Islet of Langerhans (tissue), 1 donor: Measurements from ENCODE around the gene CRYBA1.
"Not testable (repeated sequence)": the region's sequence is repeated elsewhere in the genome, so short reads cannot be mapped to it uniquely, and the experiment has no call there.

Experiments
- FAIRE-seq: peaks from one replicate; lab custom pipeline; 2011; peaks lifted over from hg19 to GRCh38; lab: Jason Lieb, UNC

CRYBA1 gene

DNA sequence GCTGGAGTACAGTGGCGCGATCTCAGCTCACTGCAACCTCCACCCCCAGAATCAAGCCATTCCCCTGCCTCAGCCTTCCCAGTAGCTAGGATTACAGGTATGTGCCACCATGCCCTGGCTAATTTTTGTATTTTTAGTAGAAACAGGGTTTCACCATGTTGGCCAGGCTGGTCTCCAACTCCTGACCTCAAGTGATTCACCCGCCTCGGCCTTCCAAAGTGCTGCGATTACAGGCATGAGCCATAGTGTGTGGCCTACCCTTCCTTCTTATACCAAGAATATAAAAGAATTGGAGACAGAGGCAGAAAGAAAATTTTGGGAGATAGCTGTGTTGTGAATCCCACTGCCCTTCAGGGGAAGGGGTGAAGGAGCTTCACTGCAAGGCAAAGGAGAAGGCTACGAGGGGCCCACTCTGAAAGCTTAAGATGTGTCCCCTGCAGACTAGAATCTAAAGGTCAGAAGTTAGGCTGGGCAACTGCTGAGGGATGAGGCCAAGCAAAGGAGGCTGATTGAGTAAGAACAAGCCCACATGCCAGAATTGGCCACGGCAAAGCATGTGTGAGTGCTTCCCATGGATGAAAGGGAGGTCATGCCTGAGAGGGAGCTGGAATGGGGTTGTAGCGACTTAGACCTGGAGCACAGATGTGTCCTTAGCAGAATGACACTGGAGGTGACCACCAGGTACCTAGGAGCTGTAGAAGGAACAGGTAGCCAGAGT lies 8.4 kb upstream of the CRYBA1 start:
- FAIRE-seq = no peak

GRCh38 chr17:29240477-29240876 lies 6.2 kb upstream of the CRYBA1 start:
- FAIRE-seq = no peak

DNA sequence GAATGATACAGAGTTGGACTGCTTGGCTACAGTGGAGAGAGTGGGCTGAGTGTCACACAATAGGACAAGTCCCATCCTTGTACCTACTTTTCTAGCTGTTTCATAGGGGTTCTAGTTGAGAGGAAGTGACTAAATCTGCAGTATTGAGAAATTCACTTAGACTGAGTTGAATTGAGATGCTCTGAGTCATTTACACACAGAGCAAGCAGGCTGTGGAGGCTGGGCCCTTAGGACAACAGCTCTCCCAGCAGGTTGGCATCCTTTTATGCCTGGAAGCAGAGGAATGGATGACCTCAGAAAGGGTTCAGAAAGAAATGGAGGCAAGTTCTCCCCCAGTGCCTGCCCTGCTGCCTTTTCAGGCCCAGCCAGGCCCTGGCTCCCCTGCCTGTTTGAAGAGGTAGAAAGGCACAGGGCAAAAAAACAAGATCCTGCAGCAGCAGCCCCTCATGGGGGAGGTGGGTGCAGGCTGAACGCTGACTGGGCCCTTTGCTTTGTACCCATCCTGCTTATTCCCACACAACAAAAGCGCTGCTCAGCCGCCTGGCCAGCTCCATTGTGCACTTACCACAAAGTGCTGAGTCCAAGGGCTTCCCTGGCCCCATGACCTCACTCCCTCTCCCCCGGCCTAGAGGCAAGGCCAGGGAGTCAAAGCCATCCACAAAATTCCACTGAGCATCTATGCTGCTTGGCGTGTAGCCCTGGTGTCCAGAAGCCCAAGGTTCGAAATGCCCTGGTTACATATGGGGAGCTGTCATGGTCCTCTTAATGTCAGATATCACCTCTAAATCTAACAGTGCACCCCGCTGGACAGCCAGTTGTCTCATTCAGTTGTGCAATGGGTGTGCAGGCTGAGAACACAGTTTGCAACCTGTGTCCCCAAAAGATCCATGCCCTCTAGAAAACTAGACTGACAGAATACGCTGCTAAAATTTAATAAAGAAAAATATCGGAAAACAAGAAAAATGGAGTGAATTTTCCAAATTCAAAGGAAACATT lies 5.4 kb upstream of the CRYBA1 start:
- FAIRE-seq = no peak

DNA sequence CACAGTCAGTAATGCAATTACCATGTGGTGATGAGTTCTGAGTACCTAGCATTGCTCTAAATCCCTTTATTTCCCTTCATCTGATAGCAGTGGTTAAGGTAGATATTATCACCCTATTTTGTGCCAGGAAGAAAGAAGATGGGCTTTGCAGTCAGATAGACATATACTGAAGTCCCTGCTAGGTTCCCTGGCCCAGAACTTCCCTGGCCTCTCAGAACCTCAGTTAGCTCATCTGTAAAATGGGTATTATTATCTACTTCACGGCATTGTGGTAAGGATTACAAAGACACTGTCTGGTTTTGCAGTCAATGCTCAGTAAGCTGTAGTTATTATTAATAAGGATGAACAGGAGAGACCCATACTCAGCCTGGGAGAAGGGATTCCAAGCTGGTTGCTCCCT lies 4.6 kb upstream of the CRYBA1 start:
- FAIRE-seq = no peak

GRCh38 chr17:29242790-29243189 lies 3.9 kb upstream of the CRYBA1 start:
- FAIRE-seq = no peak

DNA sequence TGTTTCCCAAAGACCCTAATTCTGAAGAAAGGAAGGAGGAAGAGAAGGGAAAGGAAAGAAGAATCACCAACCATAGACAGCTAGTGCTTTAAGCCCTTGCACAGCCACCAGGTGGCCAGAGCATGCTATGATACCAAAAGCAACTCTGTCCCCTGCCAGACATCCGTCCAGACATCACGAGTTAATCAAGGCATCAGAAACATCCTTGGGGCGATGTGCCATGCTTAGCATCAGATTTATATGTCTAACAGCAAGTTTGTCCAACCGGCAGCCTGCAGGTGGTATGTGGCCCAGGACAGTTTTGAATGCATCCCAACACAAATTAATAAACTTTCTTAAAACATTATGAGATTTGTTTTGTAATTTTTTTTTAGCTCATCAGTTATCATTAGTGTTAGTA lies 2.9 kb upstream of the CRYBA1 start:
- FAIRE-seq = no peak

GRCh38 chr17:29245401-29245800 lies 1.3 kb upstream of the CRYBA1 start:
- FAIRE-seq = no peak

DNA sequence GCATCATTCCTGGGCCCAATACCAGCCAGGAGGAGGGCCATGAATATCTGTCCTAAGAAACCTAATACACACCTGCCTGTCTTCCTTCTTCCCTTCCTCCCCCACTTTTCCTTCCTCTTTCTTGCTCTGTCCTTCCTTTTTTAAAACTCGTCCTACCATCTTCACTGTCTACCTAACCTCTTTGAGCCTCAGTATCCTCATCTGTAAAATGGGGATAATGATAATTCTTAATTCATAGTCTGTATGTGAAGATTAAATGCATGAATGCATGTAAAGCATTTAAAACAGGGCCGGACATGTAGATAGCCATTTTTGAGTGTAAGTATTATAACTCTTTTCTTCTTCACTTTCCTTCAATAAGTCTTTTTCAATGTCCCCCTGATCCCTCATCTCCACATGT lies 560 bp downstream of the CRYBA1 start:
- no peak for FAIRE-seq

DNA sequence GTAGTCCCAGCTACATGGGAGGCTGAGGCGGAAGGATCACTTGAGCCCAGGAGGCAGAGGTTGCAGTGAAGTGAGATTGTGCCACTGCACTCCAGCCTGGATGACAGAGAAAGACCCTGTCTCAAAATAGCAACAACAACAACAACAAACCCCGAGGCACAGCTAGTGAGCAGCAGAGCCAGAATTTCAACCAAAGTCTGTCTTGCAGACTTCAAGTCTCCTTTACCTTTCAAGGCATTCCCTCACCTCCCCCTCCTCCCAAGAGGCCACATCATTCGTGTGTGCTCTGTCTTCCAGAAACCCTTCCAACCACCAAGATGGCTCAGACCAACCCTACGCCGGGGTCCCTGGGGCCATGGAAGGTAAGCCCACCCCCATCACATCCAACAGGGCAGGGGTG lies 2.2 kb downstream of the CRYBA1 start:
- FAIRE-seq = no peak

DNA sequence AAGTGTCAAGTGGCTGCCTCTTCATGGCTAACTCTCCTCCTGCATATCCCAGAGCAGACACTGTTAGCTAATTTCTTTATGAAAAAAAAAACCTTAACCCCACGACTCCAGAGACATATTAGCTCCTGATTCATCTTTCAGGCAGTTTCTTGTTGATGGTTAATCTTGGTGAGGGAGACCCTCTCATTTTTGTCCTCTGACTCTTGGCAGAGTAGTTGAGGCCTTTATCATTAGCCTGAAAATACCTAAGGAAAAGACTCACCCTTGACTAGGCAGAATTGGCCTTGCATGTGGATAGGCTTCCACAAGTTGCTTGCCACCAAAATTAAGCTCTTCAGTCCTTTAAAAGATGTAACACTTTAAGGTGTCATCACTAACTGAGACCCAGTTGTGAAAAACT lies 4.0 kb downstream of the CRYBA1 start:
- no peak for FAIRE-seq

DNA sequence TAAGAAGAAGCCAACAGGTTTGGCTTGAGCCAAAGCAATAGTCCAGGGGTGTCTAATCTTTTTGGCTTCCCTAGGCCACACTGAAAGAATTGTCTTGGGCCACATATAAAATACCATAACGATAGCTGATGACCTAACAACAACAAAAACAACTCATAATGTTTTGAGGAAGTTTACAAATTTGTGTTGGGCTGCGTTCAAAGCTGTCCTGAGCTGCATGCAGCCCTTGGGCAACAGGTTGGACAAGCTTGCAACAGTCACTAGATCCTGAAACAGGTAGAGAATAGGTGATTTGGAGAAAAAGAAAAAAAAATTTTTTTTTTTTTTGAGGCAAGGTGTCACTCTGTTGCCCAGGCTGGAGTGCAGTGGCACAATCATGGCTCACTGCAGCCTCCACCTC lies 4.5 kb downstream of the CRYBA1 start:
- no peak for FAIRE-seq

GRCh38 chr17:29252101-29252791 lies 5.6 kb downstream of the CRYBA1 start:
- no peak for FAIRE-seq

DNA sequence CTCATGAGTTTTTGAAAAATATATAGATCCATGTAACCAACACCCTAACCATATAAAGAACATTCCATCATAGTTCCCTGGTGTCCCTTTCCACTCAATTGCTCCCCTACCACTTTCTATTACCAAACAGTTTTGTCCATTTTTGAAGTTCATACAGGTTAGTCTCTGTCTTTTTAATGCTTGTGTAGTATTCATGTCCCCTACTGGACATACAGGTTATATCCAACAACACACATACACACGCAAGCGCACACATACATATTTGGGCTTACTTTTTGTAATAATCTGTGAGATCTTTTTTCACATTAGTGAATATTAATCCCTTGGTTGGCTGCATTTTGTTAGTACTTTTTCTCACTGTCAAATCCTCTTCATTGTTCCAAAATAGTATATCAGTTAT lies 6.4 kb downstream of the CRYBA1 start:
- no peak for FAIRE-seq

GRCh38 chr17:29255926-29256522 lies 9.4 kb downstream of the CRYBA1 start:
- FAIRE-seq = no peak

DNA sequence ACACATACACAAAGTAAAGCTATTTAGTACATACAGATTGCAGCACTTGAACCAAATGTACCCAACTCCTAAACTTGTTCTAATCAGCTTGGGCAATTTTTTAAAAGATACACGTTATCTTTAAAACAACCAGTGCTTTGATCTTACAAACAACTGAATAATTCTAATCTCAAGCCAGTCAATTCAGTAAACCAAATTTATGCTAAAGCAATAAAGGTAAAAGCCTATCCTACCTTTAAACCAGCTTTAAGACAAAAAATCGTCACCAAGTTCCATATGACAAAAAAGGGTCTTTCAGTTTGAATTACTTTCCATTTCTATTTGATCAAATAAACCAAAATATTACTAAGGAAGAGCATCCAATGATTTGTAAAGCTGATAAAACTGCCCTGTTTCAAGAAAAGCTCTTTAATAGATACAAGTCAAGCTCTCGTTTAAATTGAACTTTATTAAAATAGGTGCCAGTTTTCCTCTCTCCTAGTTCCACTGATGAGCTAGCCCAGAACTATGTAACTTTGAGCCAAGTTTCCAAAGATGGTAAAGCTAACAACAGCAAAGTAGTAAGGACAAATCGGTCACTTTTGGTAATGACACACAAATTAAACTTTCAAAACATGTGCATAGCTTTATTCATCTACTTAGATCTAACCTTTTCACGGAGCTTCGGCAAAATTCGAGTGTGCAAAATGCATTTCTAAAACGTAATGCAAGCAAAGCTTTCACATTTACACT lies 10.2 kb downstream of the CRYBA1 start:
- no peak for FAIRE-seq

DNA sequence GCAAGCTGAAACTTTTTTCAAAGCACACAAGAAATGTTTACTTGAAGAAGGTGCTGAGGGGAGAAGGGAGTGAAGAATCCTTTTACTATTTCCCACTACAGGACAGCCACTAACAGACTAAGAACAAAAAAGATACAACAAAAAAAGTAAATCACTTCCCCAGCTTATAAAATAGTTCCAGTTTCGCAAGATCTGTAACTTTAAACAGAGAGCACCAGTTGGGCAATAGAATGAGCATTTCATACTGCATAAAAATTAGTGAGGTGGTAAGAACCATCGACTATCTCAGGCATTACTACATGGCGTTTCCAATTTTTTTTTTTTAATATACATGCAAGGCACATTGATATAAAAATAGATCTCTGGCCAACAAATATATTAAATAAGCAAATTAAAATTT lies 11.1 kb downstream of the CRYBA1 start:
- no peak for FAIRE-seq

GRCh38 chr17:29263916-29264315 lies 17.3 kb downstream of the CRYBA1 start:
- FAIRE-seq = no peak

- not testable (repeated sequence) for FAIRE-seq
These were observed 25.3 kb downstream of the CRYBA1 start for GRCh38 chr17:29271980-29272379.

DNA sequence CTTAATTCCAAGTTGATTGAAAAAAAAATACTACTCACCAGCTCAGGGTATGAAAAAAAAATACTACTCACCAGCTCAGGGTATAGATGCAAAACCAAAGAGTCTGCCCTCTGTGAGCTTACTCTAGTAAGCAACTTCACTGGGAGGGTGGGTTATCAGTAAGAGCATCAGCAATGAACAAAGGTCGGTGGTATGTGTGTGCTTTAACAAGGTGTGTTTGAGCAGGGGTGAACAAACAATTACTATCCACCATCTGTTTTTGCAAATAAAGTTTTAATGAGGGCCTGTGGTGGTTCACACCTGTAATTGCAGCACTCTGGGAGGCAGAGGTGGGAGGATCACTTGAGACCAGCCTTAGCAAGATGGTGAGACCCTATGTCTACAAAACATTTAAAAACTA lies 27.3 kb downstream of the CRYBA1 start:
- no peak for FAIRE-seq

DNA sequence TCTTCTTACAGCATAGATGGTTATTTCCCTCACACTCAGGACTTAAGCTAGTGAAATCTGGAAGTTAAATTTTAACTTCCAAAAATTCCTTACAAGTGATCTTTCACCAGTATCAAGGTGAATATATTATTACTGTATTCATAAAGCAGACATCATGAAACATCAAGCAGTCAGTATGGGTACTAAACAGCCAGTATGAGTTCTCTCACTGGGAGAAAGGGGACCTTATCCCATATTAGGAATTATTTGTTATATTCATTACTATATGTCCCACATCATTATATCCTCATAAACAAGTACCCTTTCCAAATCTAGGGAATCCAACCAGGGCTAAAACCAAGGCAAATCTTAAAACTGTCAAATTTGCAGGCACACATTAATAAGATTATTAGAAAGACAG lies 32.0 kb downstream of the CRYBA1 start:
- FAIRE-seq = no peak

GRCh38 chr17:29279397-29280070 lies 32.9 kb downstream of the CRYBA1 start:
- no peak for FAIRE-seq
